ENCODE data around the gene TACC2.
"Not testable (repeated sequence)": the region's sequence is repeated elsewhere in the genome, so short reads cannot be mapped to it uniquely, and the experiment has no call there.

Gene TACC2

GRCh38 chr10:121978511-121978910 is 10.5 kb upstream of the TACC2 start:
- DNase-seq (ENCODE audit: low spot score), result no peak

- DNase-seq (ENCODE audit: low spot score), result no peak
Measured at GRCh38 chr10:121981346-121981745, 7.6 kb upstream of the TACC2 start.

GRCh38 chr10:121983852-121984251 is 5.1 kb upstream of the TACC2 start:
- no peak for DNase-seq (ENCODE audit: low spot score)

- no peak for DNase-seq (ENCODE audit: low spot score)
Measured at GRCh38 chr10:121984463-121984862, 4.5 kb upstream of the TACC2 start.

- DNase-seq (ENCODE audit: low spot score), result no peak
Measured at GRCh38 chr10:121990015-121990677, 1.2 kb downstream of the TACC2 start.

GRCh38 chr10:121991727-121992126 is 2.8 kb downstream of the TACC2 start:
- not testable (repeated sequence) for DNase-seq (ENCODE audit: low spot score)

GRCh38 chr10:121994429-121994941 is 5.5 kb downstream of the TACC2 start:
- no peak for DNase-seq (ENCODE audit: low spot score)

GRCh38 chr10:121998462-121998861 is 9.5 kb downstream of the TACC2 start:
- no peak for DNase-seq (ENCODE audit: low spot score)

GRCh38 chr10:121999301-121999700 is 10.3 kb downstream of the TACC2 start:
- DNase-seq (ENCODE audit: low spot score), result no peak

GRCh38 chr10:122001698-122002097 is 12.7 kb downstream of the TACC2 start:
- DNase-seq (ENCODE audit: low spot score), result no peak

- DNase-seq (ENCODE audit: low spot score), result no peak
Measured at GRCh38 chr10:122007415-122007814, 18.5 kb downstream of the TACC2 start.

- DNase-seq (ENCODE audit: low spot score), result no peak
Measured at GRCh38 chr10:122010405-122011050, 21.6 kb downstream of the TACC2 start.

GRCh38 chr10:122012731-122013130 is 23.8 kb downstream of the TACC2 start:
- no peak for DNase-seq (ENCODE audit: low spot score)

GRCh38 chr10:122013311-122013780 is 24.4 kb downstream of the TACC2 start:
- DNase-seq (ENCODE audit: low spot score), result no peak

- DNase-seq (ENCODE audit: low spot score), result no peak
Measured at GRCh38 chr10:122014652-122015248, 25.8 kb downstream of the TACC2 start.

- DNase-seq (ENCODE audit: low spot score), result not testable (repeated sequence)
Measured at GRCh38 chr10:122017926-122018325, 29.0 kb downstream of the TACC2 start.

GRCh38 chr10:122018491-122018890 is 29.5 kb downstream of the TACC2 start:
- DNase-seq (ENCODE audit: low spot score), result no peak

GRCh38 chr10:122018951-122019413 is 30.0 kb downstream of the TACC2 start:
- no peak for DNase-seq (ENCODE audit: low spot score)

- DNase-seq (ENCODE audit: low spot score), result no peak
Measured at GRCh38 chr10:122019414-122019975, 30.5 kb downstream of the TACC2 start.

- DNase-seq (ENCODE audit: low spot score), result no peak
Measured at GRCh38 chr10:122020226-122020625, 31.3 kb downstream of the TACC2 start.

- no peak for DNase-seq (ENCODE audit: low spot score)
Measured at GRCh38 chr10:122021379-122021778, 32.4 kb downstream of the TACC2 start.

- DNase-seq (ENCODE audit: low spot score), result no peak
Measured at GRCh38 chr10:122021828-122022227, 32.9 kb downstream of the TACC2 start.

GRCh38 chr10:122022276-122022675 is 33.3 kb downstream of the TACC2 start:
- DNase-seq (ENCODE audit: low spot score), result no peak
